ENCODE data around the gene EDA.
"Not testable (repeated sequence)": the region's sequence is repeated elsewhere in the genome, so short reads cannot be mapped to it uniquely, and the experiment has no call there.

EDA gene

GRCh38 chrX:69748055-69748454 lies 132.1 kb downstream of the EDA start:
- no peak for DNase-seq

GRCh38 chrX:69759921-69760625 lies 144.2 kb downstream of the EDA start:
- DNase-seq, result no peak

- no peak for DNase-seq
These were observed 145.7 kb downstream of the EDA start for GRCh38 chrX:69761633-69762032.

- no peak for DNase-seq
These were observed 146.4 kb downstream of the EDA start for GRCh38 chrX:69762340-69762739.

GRCh38 chrX:69793260-69793935 lies 177.5 kb downstream of the EDA start:
- no peak for DNase-seq

GRCh38 chrX:69795702-69796101 lies 179.8 kb downstream of the EDA start:
- DNase-seq, result no peak

GRCh38 chrX:69807400-69807799 lies 191.5 kb downstream of the EDA start:
- no peak for DNase-seq

GRCh38 chrX:69808375-69808774 lies 192.5 kb downstream of the EDA start:
- DNase-seq, result no peak

- no peak for DNase-seq
These were observed 197.8 kb downstream of the EDA start for GRCh38 chrX:69813677-69814076.

- DNase-seq, result no peak
These were observed 199.2 kb downstream of the EDA start for GRCh38 chrX:69815063-69815462.

GRCh38 chrX:69815519-69815918 lies 199.6 kb downstream of the EDA start:
- DNase-seq, result no peak

GRCh38 chrX:69844636-69845035 lies 228.7 kb downstream of the EDA start:
- no peak for DNase-seq

- DNase-seq, result not testable (repeated sequence)
These were observed 244.1 kb downstream of the EDA start for GRCh38 chrX:69859999-69860398.

GRCh38 chrX:69876221-69876620 lies 260.3 kb downstream of the EDA start:
- DNase-seq, result no peak

GRCh38 chrX:69884210-69884609 lies 268.3 kb downstream of the EDA start:
- no peak for DNase-seq

- DNase-seq, result no peak
These were observed 280.1 kb downstream of the EDA start for GRCh38 chrX:69896046-69896445.

- DNase-seq, result no peak
These were observed 284.6 kb downstream of the EDA start for GRCh38 chrX:69900491-69900890.

- no peak for DNase-seq
These were observed 290.5 kb downstream of the EDA start for GRCh38 chrX:69906447-69906846.

GRCh38 chrX:69914781-69915180 lies 298.9 kb downstream of the EDA start:
- no peak for DNase-seq

- no peak for DNase-seq
These were observed 303.8 kb downstream of the EDA start for GRCh38 chrX:69919749-69920148.

- DNase-seq, result no peak
These were observed 316.4 kb downstream of the EDA start for GRCh38 chrX:69932323-69932722.

GRCh38 chrX:69948276-69948797 lies 332.4 kb downstream of the EDA start:
- DNase-seq, result no peak

GRCh38 chrX:69951753-69952152 lies 335.8 kb downstream of the EDA start:
- no peak for DNase-seq

- DNase-seq, result no peak
These were observed 343.8 kb downstream of the EDA start for GRCh38 chrX:69959712-69960111.

Measured in activated naive CD4-positive, alpha-beta T cell treated with Interleukin-2 at 50 U/mL for 16 hours (primary cell).